Measurements from ENCODE around the gene MAPKAPK2. TPM values are rescaled to one million over a fixed set of nuclear protein-coding genes. Genes with fewer than 3 reads are reported as not detected.

The MAPKAPK2 gene
- total and polyA plus RNA-seq, 10 donors, result 42.2 to 129 (median 94.2) TPM

GRCh38 chr1:206753141-206753540, 68.4 kb downstream of the MAPKAPK2 start:
- 82 to 92% (median 88%) methylated on average over 3 of the region's 3 CpGs for WGBS, 5 donors
- Histone ChIP-seq H3K27me3 (replicated peaks in 1 of 7) (no peaks in the 10 kb centered on the region), H3K4me3 (no peak overlapping the region), H3K27ac (peak overlapping the region in 4 of 8 donors; percentile 9 to 55 (median 36)), H3K9me3 (no peaks in the 10 kb centered on the region), H3K36me3 (no peaks in the 10 kb centered on the region), H3K4me1 (peaks cover 0 to 24% (median 12%) of the 10 kb centered on the region in 6 donors)
- DNase-seq, result no peak
- intact Hi-C loops (cut with DNase I; ENCODE audit: low total_unique reads), result no loop called here
- TF ChIP-seq POLR2A (IDR thresholded peaks at IDR 0.05) (no peak), POLR2AphosphoS5 (IDR thresholded peaks at IDR 0.05) (no peak), CTCF (IDR thresholded peaks at IDR 0.05 in 8 of 11, conservative IDR thresholded peaks at IDR 0.05 in 3 of 11) (no peak)

- 68 to 85% (median 78%) methylated on average over 1 of the region's 1 CpG for WGBS, 5 donors
- H3K36me3 ChIP-seq, result no peaks in the 10 kb centered on the region
- TF ChIP-seq POLR2A (IDR thresholded peaks at IDR 0.05) (no peak), CTCF (IDR thresholded peaks at IDR 0.05 in 8 of 11, conservative IDR thresholded peaks at IDR 0.05 in 3 of 11) (no peak), POLR2AphosphoS5 (IDR thresholded peaks at IDR 0.05) (no peak)
- H3K27me3 ChIP-seq (replicated peaks in 1 of 7), result no peaks in the 10 kb centered on the region
- peaks cover 0 to 26% (median 18%) of the 10 kb centered on the region in 6 donors for H3K4me1 ChIP-seq
- peak overlapping the region in 3 of 8 donors; percentile 31 to 55 (median 43) for H3K27ac ChIP-seq
- intact Hi-C loops (cut with DNase I; ENCODE audit: low total_unique reads), result no loop called here
- no peaks in the 10 kb centered on the region for H3K9me3 ChIP-seq
- DNase-seq, result no peak
- H3K4me3 ChIP-seq, result no peak overlapping the region
Measured at GRCh38 chr1:206754011-206754410, 69.3 kb downstream of the MAPKAPK2 start.

GRCh38 chr1:206757524-206758266, 73.0 kb downstream of the MAPKAPK2 start:
- no peak for TF ChIP-seq CTCF (IDR thresholded peaks at IDR 0.05 in 8 of 11, conservative IDR thresholded peaks at IDR 0.05 in 3 of 11)
- no peak for TF ChIP-seq POLR2A (IDR thresholded peaks at IDR 0.05)
- TF ChIP-seq POLR2AphosphoS5 (IDR thresholded peaks at IDR 0.05), result peak in 1 of 3 donors; percentile 26

GRCh38 chr1:206760590-206760989, 75.9 kb downstream of the MAPKAPK2 start:
- Histone ChIP-seq H3K4me3 (no peak overlapping the region), H3K27me3 (replicated peaks in 1 of 7) (no peaks in the 10 kb centered on the region), H3K27ac (peak overlapping the region in 2 of 8 donors; percentile 45 to 48), H3K9me3 (no peaks in the 10 kb centered on the region), H3K4me1 (peaks cover 1 to 50% (median 25%) of the 10 kb centered on the region in 6 donors), H3K36me3 (no peaks in the 10 kb centered on the region)
- intact Hi-C loops (cut with DNase I; ENCODE audit: low total_unique reads), result no loop called here
- TF ChIP-seq POLR2AphosphoS5 (IDR thresholded peaks at IDR 0.05), result no peak
- no peak for TF ChIP-seq POLR2A (IDR thresholded peaks at IDR 0.05)
- TF ChIP-seq CTCF (IDR thresholded peaks at IDR 0.05 in 8 of 11, conservative IDR thresholded peaks at IDR 0.05 in 3 of 11), result no peak
- WGBS, 5 donors, result 80 to 94% (median 83%) methylated on average over 1 of the region's 1 CpG
- DNase-seq, result no peak

More at GRCh38 chr1:206757524-206758266, 73.0 kb downstream of the MAPKAPK2 start:
- intact Hi-C loops (cut with DNase I; ENCODE audit: low total_unique reads), result no loop called here
- H3K36me3 ChIP-seq, result no peaks in the 10 kb centered on the region
- H3K9me3 ChIP-seq, result no peaks in the 10 kb centered on the region
- H3K27me3 ChIP-seq (replicated peaks in 1 of 7), result no peaks in the 10 kb centered on the region
- 49 to 62% (median 53%) methylated on average over 13 of the region's 13 CpGs for WGBS, 5 donors
- DNase-seq, result no peak
- peaks cover 0 to 45% (median 21%) of the 10 kb centered on the region in 6 donors for H3K4me1 ChIP-seq
- peak overlapping the region in 1 of 8 donors; percentile 43 for H3K4me3 ChIP-seq
- peak overlapping the region in 7 of 8 donors; percentile 16 to 82 (median 57) for H3K27ac ChIP-seq

Data from spleen (tissue), 11 donors.